ENCODE data around the gene FBXW9.
A peak's percentile ranks its signal among the peaks of the same experiment; 100 is the strongest.

Gene FBXW9

GRCh38 chr19:12665281-12665573 is 31.2 kb downstream of the FBXW9 start:
- no peak for TF ChIP-seq CTCF (conservative IDR thresholded peaks at IDR 0.05; ENCODE audit: low read depth, low read length)
- DNase-seq (ENCODE audit: low read depth), result no peak
- H3K4me3 ChIP-seq (ENCODE audit: low read depth, low read length), result no peak overlapping the region

- H3K4me3 ChIP-seq (ENCODE audit: low read depth, low read length), result no peak overlapping the region
- no peak for DNase-seq (ENCODE audit: low read depth)
- no peak for TF ChIP-seq CTCF (conservative IDR thresholded peaks at IDR 0.05; ENCODE audit: low read depth, low read length)
These were observed 31.8 kb downstream of the FBXW9 start for GRCh38 chr19:12664406-12665280.

GRCh38 chr19:12660980-12661379 is 35.5 kb downstream of the FBXW9 start:
- no peak for TF ChIP-seq CTCF (conservative IDR thresholded peaks at IDR 0.05; ENCODE audit: low read depth, low read length)
- DNase-seq (ENCODE audit: low read depth), result no peak
- no peak overlapping the region for H3K4me3 ChIP-seq (ENCODE audit: low read depth, low read length)

GRCh38 chr19:12657966-12658365 is 38.5 kb downstream of the FBXW9 start:
- H3K4me3 ChIP-seq (ENCODE audit: low read depth, low read length), result no peak overlapping the region
- TF ChIP-seq CTCF (conservative IDR thresholded peaks at IDR 0.05; ENCODE audit: low read depth, low read length), result peak; percentile 3
- DNase-seq (ENCODE audit: low read depth), result no peak

GRCh38 chr19:12656899-12657571 is 39.4 kb downstream of the FBXW9 start:
- no peak for DNase-seq (ENCODE audit: low read depth)
- TF ChIP-seq CTCF (conservative IDR thresholded peaks at IDR 0.05; ENCODE audit: low read depth, low read length), result peak; percentile 18
- no peak overlapping the region for H3K4me3 ChIP-seq (ENCODE audit: low read depth, low read length)

GRCh38 chr19:12655546-12655945 is 40.9 kb downstream of the FBXW9 start:
- no peak for TF ChIP-seq CTCF (conservative IDR thresholded peaks at IDR 0.05; ENCODE audit: low read depth, low read length)
- H3K4me3 ChIP-seq (ENCODE audit: low read depth, low read length), result no peak overlapping the region
- no peak for DNase-seq (ENCODE audit: low read depth)

- DNase-seq (ENCODE audit: low read depth), result no peak
- no peak overlapping the region for H3K4me3 ChIP-seq (ENCODE audit: low read depth, low read length)
- TF ChIP-seq CTCF (conservative IDR thresholded peaks at IDR 0.05; ENCODE audit: low read depth, low read length), result no peak
These were observed 44.2 kb downstream of the FBXW9 start for GRCh38 chr19:12652219-12652618.
